ENCODE results near the gene PRRT3. TPM values are rescaled to one million over a fixed set of nuclear protein-coding genes. Genes with fewer than 3 reads are reported as not detected.

The PRRT3 gene
- total and polyA plus RNA-seq, 2 experiments from 2014 or later = 4.3 to 6.9 TPM

DNA sequence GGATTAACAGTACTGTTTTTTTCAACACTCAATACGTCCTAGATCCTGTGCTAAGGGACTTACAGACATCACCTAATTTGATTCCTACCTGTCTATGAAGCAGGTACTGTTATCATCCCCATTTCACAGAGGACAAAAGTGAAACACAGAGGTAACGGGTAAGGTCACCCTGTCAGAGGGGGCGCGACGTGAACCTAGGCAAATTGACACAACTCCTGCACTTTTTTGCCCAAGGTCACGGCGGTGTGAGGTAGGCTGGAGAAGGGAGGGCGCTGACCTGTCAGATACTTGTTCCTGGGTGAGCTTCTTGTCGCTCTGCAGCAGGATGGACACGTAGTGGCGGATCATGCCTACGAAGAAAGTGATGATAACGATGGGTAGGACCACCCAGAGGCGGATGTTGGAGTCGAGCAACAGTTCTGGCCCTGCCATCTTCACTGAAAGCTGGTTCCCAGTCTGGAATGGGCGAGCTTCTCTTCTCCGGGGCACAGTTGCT lies 34.1 kb upstream of the PRRT3 start:
- no peak for DNase-seq (ENCODE audit: low spot score)
- Histone ChIP-seq H3K9me2 (ENCODE audit: insufficient read depth) (no peaks in the 10 kb centered on the region), H3K79me2 (replicated peaks; ENCODE audit: insufficient read depth) (peaks cover 76% of the 10 kb centered on the region), H3K4me3 (peak overlapping the region; percentile 93), H3K27ac (ENCODE audit: low read depth) (peak overlapping the region; percentile 88; the same call in 1 of the 2 replicates), H3K4me1 (ENCODE audit: insufficient read depth) (peaks cover 10% of the 10 kb centered on the region), H3K4me2 (peak overlapping the region; percentile 92), H3K27me3 (ENCODE audit: insufficient read depth) (no peaks in the 10 kb centered on the region), H2AFZ (peak overlapping the region; percentile 83), H3F3A (replicated peaks; ENCODE audit: low read depth) (no peaks in the 10 kb centered on the region), H4K20me1 (replicated peaks; ENCODE audit: insufficient read depth) (no peaks in the 10 kb centered on the region; the same call in 1 of the 2 replicates), H3K36me3 (ENCODE audit: insufficient read depth) (no peaks in the 10 kb centered on the region)
- peaks cover 6% of the 10 kb centered on the region; the same call in 2 of the 3 replicates for H3K4me1 Mint-ChIP-seq
- H3K36me3 Mint-ChIP-seq (ENCODE audit: low read depth) = peaks cover 33% of the 10 kb centered on the region; the same call in 2 of the 3 replicates
- H3K27ac Mint-ChIP-seq = peak overlapping the region; percentile 99
- TF ChIP-seq ZNF462 (CRISPR knock-in tag; IDR thresholded peaks at IDR 0.05) (no peak), REST (IDR thresholded peaks at IDR 0.05; ENCODE audit: unreplicated experiment) (no peak), ZNF114 (CRISPR knock-in tag; IDR thresholded peaks at IDR 0.05) (no peak), POLR2AphosphoS5 (IDR thresholded peaks at IDR 0.05; ENCODE audit: low read depth) (no peak), EZH2phosphoT487 (IDR thresholded peaks at IDR 0.05; ENCODE audit: unreplicated experiment) (no peak), JUNB (IDR thresholded peaks at IDR 0.05; ENCODE audit: unreplicated experiment) (no peak), NANOG (IDR thresholded peaks at IDR 0.05; ENCODE audit: borderline replicate concordance) (no peak), EZH2 (IDR thresholded peaks at IDR 0.05; ENCODE audit: low read depth, unreplicated experiment) (no peak), STAT1 (IDR thresholded peaks at IDR 0.05; ENCODE audit: unreplicated experiment) (no peak), ZNF331 (CRISPR knock-in tag; IDR thresholded peaks at IDR 0.05; ENCODE audit: low read depth) (no peak), CTCF (conservative IDR thresholded peaks at IDR 0.05; ENCODE audit: low read depth in 2 of 2) (no peak), CREB1 (CRISPR knock-in tag; IDR thresholded peaks at IDR 0.05; ENCODE audit: low read depth) (no peak)
- TF ChIP-seq, protein P1, sequence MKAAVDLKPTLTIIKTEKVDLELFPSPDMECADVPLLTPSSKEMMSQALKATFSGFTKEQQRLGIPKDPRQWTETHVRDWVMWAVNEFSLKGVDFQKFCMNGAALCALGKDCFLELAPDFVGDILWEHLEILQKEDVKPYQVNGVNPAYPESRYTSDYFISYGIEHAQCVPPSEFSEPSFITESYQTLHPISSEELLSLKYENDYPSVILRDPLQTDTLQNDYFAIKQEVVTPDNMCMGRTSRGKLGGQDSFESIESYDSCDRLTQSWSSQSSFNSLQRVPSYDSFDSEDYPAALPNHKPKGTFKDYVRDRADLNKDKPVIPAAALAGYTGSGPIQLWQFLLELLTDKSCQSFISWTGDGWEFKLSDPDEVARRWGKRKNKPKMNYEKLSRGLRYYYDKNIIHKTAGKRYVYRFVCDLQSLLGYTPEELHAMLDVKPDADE (IDR thresholded peaks at IDR 0.05) = no peak
- no peaks in the 10 kb centered on the region; the same call in 2 of the 3 replicates for H3K9me3 Mint-ChIP-seq
- peak; percentile 61 for ATAC-seq
- peak overlapping the region; percentile 97 for H3K4me3 Mint-ChIP-seq
- H3K27me3 Mint-ChIP-seq (ENCODE audit: insufficient read depth, low read depth, poor library complexity) = peaks cover 9% of the 10 kb centered on the region
